Epithelial cell of proximal tubule (primary cell): ENCODE data around the gene MYO10. TPM values are rescaled to one million over a fixed set of nuclear protein-coding genes. Genes with fewer than 3 reads are reported as not detected.

Experiments used
- DNase-seq: peaks from one replicate; pipeline ENCODE4 v3.0.0-alpha.2; 2011; ENCODE audit warnings: low read depth
- H3K4me3 ChIP-seq: 2 replicates; pipeline ENCODE4 v1.5.1; 2011; ENCODE audit warnings: low read depth, mild to moderate bottlenecking, low read length
- total RNA-seq: library from RNA; depleted of rRNA; stranded (reverse); fragments of >200 nt; gene quantifications from 2 replicates; pipeline ENCODE4 v1.2.3, GENCODE V29; 2015
- TF ChIP-seq, protein P1 (sequence below): conservative IDR thresholded peaks from 2 replicates; pipeline ENCODE4 v1.5.1; 2012; ENCODE audit warnings: low read depth, mild to moderate bottlenecking, low read length

The MYO10 gene
- total RNA-seq, 1 donor from 2014 or later = 31.5 TPM

GRCh38 chr5:16736158-16736995 is 199.7 kb downstream of the MYO10 start:
- peak; percentile 15 for DNase-seq
- no peak overlapping the region for H3K4me3 ChIP-seq
- TF ChIP-seq, protein P1, sequence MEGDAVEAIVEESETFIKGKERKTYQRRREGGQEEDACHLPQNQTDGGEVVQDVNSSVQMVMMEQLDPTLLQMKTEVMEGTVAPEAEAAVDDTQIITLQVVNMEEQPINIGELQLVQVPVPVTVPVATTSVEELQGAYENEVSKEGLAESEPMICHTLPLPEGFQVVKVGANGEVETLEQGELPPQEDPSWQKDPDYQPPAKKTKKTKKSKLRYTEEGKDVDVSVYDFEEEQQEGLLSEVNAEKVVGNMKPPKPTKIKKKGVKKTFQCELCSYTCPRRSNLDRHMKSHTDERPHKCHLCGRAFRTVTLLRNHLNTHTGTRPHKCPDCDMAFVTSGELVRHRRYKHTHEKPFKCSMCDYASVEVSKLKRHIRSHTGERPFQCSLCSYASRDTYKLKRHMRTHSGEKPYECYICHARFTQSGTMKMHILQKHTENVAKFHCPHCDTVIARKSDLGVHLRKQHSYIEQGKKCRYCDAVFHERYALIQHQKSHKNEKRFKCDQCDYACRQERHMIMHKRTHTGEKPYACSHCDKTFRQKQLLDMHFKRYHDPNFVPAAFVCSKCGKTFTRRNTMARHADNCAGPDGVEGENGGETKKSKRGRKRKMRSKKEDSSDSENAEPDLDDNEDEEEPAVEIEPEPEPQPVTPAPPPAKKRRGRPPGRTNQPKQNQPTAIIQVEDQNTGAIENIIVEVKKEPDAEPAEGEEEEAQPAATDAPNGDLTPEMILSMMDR = no peak

DNA sequence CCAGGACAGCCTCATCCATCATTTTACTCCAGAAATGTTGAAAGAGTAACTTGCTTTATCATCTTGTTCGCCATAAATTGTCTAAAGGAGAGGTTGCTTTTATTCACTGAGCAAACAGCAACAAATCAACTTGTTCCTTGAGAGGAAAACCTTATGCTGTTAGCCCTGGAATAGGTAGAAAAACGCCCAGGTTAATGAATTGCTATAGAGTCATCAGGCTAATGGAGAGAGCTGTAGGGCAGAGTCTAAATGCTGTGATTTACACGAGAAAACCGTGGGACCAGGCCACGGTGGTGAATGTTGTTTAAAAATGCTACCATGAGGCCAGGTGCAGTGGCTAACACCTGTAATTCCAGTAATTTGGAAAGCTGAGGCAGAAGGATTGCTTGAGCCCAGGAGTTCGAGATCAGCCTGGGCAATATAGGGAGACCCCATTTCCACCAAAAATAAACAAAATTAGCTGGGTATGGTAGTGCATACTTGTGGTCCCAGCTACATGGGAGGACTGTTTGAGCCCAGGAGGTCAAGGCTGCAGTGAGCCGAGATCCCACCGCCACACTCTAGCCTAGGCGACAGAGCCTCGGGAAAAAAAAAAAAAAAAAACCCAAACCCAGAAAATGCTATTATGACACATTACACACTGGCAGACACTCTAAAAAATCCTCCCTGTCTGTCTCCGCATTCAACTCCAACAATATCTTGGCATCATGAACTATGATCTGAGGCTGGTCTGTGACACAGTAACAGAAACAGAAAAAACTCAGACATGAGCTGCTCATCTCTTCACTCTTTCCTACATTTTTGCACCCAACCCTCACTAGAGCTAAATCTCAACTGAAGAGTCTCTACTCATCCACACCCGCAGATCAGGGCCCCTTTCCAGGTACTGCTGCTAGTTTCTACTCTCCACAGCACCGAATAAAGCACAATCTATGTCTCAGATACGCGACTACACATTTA is 200.7 kb downstream of the MYO10 start:
- H3K4me3 ChIP-seq = no peak overlapping the region
- TF ChIP-seq, protein P1 = no peak
- peak; percentile 15 for DNase-seq

GRCh38 chr5:16733331-16734006 is 202.6 kb downstream of the MYO10 start:
- no peak for DNase-seq
- TF ChIP-seq, protein P1 = no peak
- H3K4me3 ChIP-seq = no peak overlapping the region

GRCh38 chr5:16732356-16732755 is 203.7 kb downstream of the MYO10 start:
- no peak overlapping the region for H3K4me3 ChIP-seq
- no peak for DNase-seq
- TF ChIP-seq, protein P1 = no peak

- no peak for DNase-seq
- TF ChIP-seq, protein P1 = no peak
- no peak overlapping the region for H3K4me3 ChIP-seq
Observed at GRCh38 chr5:16727755-16728325, 208.2 kb downstream of the MYO10 start.

- TF ChIP-seq, protein P1 = no peak
- no peak overlapping the region for H3K4me3 ChIP-seq
- DNase-seq = no peak
Observed at GRCh38 chr5:16726538-16726946, 209.5 kb downstream of the MYO10 start.
